ENCODE results near the gene ARHGEF19. TPM values are rescaled to one million over a fixed set of nuclear protein-coding genes. Genes with fewer than 3 reads are reported as not detected.

ARHGEF19 gene
- total RNA-seq, 4 donors from 2014 or later: 3.3 to 4.6 (median 3.9) TPM

DNA sequence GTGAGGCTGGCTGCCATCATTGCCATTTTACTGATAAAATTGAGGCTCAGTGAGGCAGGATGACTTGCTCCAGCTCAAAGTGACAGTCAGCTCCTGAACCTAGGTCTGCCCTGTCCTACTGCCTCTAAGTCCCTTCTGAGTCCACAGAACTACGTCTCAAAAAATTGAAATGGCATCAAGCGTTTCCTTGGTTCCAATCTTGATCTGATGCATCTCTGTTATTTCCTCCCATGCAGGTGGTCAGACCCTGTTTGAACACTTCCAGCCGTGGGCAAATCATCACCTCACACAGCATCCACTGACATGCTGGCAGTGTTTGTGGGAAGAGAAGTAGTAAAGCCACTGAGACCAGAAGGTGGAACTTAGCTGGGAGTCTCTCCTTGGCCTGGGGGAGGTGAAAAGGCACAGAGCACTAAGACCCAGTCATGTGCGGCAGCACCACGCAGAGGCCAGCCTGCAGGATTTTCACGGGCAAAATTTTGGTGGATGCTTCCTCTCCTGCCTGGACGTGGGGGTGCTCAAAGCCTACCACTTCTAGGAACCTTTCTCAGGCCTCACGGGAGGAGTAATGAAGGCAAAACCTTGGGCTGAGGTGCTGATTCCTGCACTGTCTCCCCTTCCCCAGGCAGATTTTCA lies 32.3 kb upstream of the ARHGEF19 start:
- WGBS: 76% methylated on average over 6 of the region's 8 CpGs
- no peaks in the 10 kb centered on the region for H3K27me3 ChIP-seq
- H3K9me3 ChIP-seq: no peaks in the 10 kb centered on the region
- intact Hi-C loops (cut with DNase I): loop anchor here (2.0 to 5.0 kb wide), 3 partner anchors 37 to 164 kb away; no protein-coding TSS in a partner anchor
- TF ChIP-seq POLR2A (IDR thresholded peaks at IDR 0.05; ENCODE audit: low read depth) (no peak), EP300 (IDR thresholded peaks at IDR 0.05) (no peak), POLR2AphosphoS5 (IDR thresholded peaks at IDR 0.05) (no peak)
- TF ChIP-seq, protein P1, sequence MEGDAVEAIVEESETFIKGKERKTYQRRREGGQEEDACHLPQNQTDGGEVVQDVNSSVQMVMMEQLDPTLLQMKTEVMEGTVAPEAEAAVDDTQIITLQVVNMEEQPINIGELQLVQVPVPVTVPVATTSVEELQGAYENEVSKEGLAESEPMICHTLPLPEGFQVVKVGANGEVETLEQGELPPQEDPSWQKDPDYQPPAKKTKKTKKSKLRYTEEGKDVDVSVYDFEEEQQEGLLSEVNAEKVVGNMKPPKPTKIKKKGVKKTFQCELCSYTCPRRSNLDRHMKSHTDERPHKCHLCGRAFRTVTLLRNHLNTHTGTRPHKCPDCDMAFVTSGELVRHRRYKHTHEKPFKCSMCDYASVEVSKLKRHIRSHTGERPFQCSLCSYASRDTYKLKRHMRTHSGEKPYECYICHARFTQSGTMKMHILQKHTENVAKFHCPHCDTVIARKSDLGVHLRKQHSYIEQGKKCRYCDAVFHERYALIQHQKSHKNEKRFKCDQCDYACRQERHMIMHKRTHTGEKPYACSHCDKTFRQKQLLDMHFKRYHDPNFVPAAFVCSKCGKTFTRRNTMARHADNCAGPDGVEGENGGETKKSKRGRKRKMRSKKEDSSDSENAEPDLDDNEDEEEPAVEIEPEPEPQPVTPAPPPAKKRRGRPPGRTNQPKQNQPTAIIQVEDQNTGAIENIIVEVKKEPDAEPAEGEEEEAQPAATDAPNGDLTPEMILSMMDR (IDR thresholded peaks at IDR 0.05): no peak
- peaks cover 0 to 20% (median 11%) of the 10 kb centered on the region in 4 donors for H3K36me3 ChIP-seq
- H3K4me1 ChIP-seq: peaks cover 46 to 53% (median 51%) of the 10 kb centered on the region in 4 donors
- no peak for DNase-seq (ENCODE audit: extremely low spot score)
- H3K4me3 ChIP-seq: no peak overlapping the region
- H3K27ac ChIP-seq (replicated peaks in 1 of 4): peak overlapping the region; percentile 17 to 55 (median 37)

DNA sequence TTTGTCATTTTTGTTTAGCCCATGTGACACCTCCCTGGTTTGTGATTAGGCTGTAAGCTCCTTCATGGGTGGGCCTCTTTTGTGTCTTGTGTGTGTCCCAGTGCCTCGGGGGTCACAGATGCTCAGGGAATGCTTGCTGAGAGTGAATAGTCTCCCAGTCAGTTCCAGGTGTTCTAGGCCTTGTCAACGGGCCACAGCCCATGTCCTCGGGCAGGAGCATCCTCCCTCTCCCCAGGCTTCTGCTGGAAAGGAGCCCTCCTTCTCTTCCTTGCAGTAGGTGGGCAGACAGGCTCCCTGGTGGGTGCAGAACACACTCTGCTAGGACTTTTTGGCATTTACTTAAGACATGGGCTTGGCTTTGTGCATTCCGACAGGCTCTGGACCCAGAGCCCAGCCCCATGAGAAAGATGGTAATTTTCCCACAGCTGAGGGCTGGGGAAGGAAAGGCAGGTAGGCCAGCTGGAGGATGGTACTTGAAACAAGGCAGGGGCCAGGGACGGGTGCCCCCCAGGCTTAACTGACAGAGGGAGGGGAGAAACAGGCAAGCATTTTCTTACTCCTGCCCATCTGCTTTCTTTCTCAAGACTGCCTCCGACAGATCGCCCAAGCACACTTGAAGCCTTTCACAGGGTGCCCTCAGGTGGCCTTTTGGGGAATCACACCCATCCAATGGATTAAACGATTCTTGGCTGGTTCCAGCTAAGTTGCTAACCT lies 31.6 kb upstream of the ARHGEF19 start:
- Histone ChIP-seq H3K4me1 (peaks cover 39 to 46% (median 45%) of the 10 kb centered on the region in 4 donors), H3K27me3 (no peaks in the 10 kb centered on the region), H3K36me3 (peaks cover 0 to 20% (median 11%) of the 10 kb centered on the region in 4 donors), H3K9me3 (no peaks in the 10 kb centered on the region), H3K4me3 (no peak overlapping the region), H3K27ac (replicated peaks in 1 of 4) (peak overlapping the region; percentile 17 to 55 (median 37))
- TF ChIP-seq POLR2A (IDR thresholded peaks at IDR 0.05; ENCODE audit: low read depth) (no peak), EP300 (IDR thresholded peaks at IDR 0.05) (no peak), POLR2AphosphoS5 (IDR thresholded peaks at IDR 0.05) (peak; percentile 63 to 71)
- TF ChIP-seq, protein P1 (IDR thresholded peaks at IDR 0.05): peak; percentile 79 to 90 (median 90)
- DNase-seq (ENCODE audit: extremely low spot score): peak; percentile 95
- intact Hi-C loops (cut with DNase I): loop anchor here (2.0 kb wide), 1 partner anchor 163 kb away; no protein-coding TSS in a partner anchor
- WGBS: 21% methylated on average over 6 of the region's 8 CpGs

DNA sequence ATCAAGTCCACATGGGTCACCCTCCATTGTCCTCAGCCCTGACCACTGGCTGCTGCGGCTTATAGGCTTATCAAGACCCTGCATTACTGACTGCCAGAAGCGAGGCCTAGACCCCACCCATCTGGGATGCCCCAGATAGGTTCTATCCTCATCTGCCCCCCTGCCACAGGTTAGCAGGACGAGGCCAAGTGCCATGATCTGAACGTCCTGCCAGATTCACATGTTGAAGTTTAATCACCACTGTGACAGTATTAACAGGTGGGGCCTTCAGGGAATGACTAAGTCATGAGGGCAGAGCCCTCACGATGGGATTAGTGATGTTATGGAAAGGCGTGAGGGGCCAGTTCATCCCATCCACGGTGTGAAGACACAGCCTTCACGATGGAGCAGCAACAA lies 30.8 kb upstream of the ARHGEF19 start:
- 80% methylated on average over 8 of the region's 8 CpGs for whole genome bisulfite sequencing
- intact Hi-C loops (cut with DNase I): no loop called here
- no peaks in the 10 kb centered on the region for H3K9me3 ChIP-seq
- H3K27me3 ChIP-seq: no peaks in the 10 kb centered on the region
- no peak for DNase-seq (ENCODE audit: extremely low spot score)
- no peak overlapping the region for H3K4me3 ChIP-seq
- no peak overlapping the region for H3K27ac ChIP-seq (replicated peaks in 1 of 4)
- H3K36me3 ChIP-seq: peaks cover 0 to 20% (median 11%) of the 10 kb centered on the region in 4 donors
- peaks cover 30 to 37% (median 36%) of the 10 kb centered on the region in 4 donors for H3K4me1 ChIP-seq
- TF ChIP-seq EP300 (IDR thresholded peaks at IDR 0.05): no peak
- peak in 1 of 2 donors; percentile 4 for TF ChIP-seq POLR2AphosphoS5 (IDR thresholded peaks at IDR 0.05)

DNA sequence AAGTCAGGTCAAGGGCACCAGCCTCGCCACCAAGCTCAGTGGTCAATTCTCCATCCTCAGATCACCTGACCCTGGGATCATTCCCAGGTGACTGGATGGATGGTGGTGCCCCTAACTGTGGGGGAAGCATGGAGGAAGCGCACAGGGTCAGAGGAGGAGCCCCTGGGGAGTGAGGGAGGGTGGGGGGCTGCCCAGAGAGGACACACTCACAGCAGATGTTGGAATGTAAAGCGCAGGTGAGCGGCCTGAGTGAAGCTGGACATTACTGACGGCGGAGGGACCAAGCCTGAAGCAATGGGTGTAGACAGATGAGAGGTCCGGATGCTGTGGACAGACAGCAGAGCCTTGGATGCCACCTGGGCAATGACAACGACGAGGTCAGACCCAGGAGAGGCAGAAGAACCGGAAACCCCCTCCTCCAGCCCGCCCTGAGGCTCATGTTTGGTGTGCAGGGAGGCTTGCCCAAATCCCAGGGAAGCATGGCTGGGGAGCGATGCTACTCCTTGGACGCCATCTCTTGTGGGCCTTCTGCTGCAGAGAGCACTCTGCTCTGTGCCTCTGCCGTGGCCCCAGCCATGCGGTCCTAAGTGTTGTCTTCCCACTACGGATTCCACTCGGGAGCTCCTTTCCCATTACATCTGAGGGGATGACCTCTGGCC lies 30.2 kb upstream of the ARHGEF19 start:
- no peaks in the 10 kb centered on the region for H3K9me3 ChIP-seq
- intact Hi-C loops (cut with DNase I): no loop called here
- TF ChIP-seq POLR2AphosphoS5 (IDR thresholded peaks at IDR 0.05) (peak in 1 of 2 donors; percentile 6), EP300 (IDR thresholded peaks at IDR 0.05) (no peak)
- peaks cover 30 to 36% (median 33%) of the 10 kb centered on the region in 4 donors for H3K4me1 ChIP-seq
- H3K36me3 ChIP-seq: peaks cover 0 to 20% (median 11%) of the 10 kb centered on the region in 4 donors
- WGBS: 90% methylated on average over 16 of the region's 17 CpGs
- H3K4me3 ChIP-seq: no peak overlapping the region
- no peaks in the 10 kb centered on the region for H3K27me3 ChIP-seq
- H3K27ac ChIP-seq (replicated peaks in 1 of 4): no peak overlapping the region
- peak; percentile 81 for DNase-seq (ENCODE audit: extremely low spot score)

DNA sequence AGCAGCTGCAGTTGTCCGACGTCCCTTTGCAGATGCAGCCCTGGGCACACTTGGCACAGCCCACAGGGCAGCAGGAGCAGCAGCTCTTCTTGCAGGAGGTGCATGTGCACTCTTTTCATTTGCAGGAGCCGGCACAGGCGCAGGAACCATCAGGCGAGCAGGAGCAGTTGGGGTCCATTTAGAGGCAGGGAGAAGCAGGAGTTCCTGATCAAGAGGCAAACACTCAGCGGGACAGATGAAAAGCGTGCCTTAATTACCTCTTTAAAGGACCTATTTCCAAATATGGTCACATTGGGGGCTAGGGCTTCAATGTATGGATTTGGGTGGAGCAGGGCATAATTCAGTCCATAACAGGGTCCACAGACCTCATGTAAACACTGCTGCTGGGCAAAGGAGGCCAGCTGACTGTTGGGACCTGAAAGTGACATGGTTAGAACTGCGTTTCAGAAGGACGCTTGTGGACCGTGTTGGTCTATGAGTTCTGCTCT lies 28.8 kb upstream of the ARHGEF19 start:
- H3K4me1 ChIP-seq: peaks cover 26 to 35% (median 34%) of the 10 kb centered on the region in 4 donors
- no peak overlapping the region for H3K4me3 ChIP-seq
- no peaks in the 10 kb centered on the region for H3K27me3 ChIP-seq
- no peaks in the 10 kb centered on the region for H3K9me3 ChIP-seq
- H3K36me3 ChIP-seq: peaks cover 0 to 9% (median 4%) of the 10 kb centered on the region in 4 donors
- 72% methylated on average over 8 of the region's 10 CpGs for WGBS
- no peak for DNase-seq (ENCODE audit: extremely low spot score)
- no peak overlapping the region for H3K27ac ChIP-seq (replicated peaks in 1 of 4)
- intact Hi-C loops (cut with DNase I): no loop called here
- TF ChIP-seq POLR2AphosphoS5 (IDR thresholded peaks at IDR 0.05): no peak
- TF ChIP-seq POLR2A (IDR thresholded peaks at IDR 0.05; ENCODE audit: low read depth): no peak
- TF ChIP-seq, protein P1 (IDR thresholded peaks at IDR 0.05): no peak
- no peak for TF ChIP-seq EP300 (IDR thresholded peaks at IDR 0.05)
